ENCODE results near the gene HNRNPA0. TPM values are rescaled to one million over a fixed set of nuclear protein-coding genes. Genes with fewer than 3 reads are reported as not detected.

HNRNPA0 gene
- total and polyA plus RNA-seq, 2 of the 4 experiments (the other 2 are of a cell fraction): 5.2 to 12.2 TPM

- DNase-seq (no peak), ATAC-seq (ENCODE audit: low read depth) (no peak)
- Histone ChIP-seq H2BK20ac (ENCODE audit: low read depth, low read length) (no peak overlapping the region), H2AK9ac (replicated peaks; ENCODE audit: low read depth, low read length, poor library complexity) (peak overlapping the region; percentile 15), H4K20me1 (ENCODE audit: insufficient read depth, low read length) (peaks cover 39% of the 10 kb centered on the region), H2AK5ac (ENCODE audit: low read depth, low read length) (peak overlapping the region; percentile 20; the same call in 1 of the 2 replicates), H3K14ac (replicated peaks; ENCODE audit: low read depth, low read length) (no peak overlapping the region), H3K9me3 (ENCODE audit: control insufficient read depth, insufficient read depth, low read length) (no peaks in the 10 kb centered on the region), H4K91ac (ENCODE audit: insufficient read depth, low read depth, low read length) (peak overlapping the region; percentile 60), H3K4me2 (ENCODE audit: low read depth, low read length) (peak overlapping the region; percentile 53), H2BK5ac (ENCODE audit: low read depth, low read length, poor library complexity, severe bottlenecking) (peak overlapping the region; percentile 30), H3K4ac (ENCODE audit: low read depth, low read length) (peak overlapping the region; percentile 82), H3K23ac (ENCODE audit: low read depth, low read length) (peak overlapping the region; percentile 26), H3K56ac (ENCODE audit: extremely low read depth, insufficient read depth, low read length) (no peak overlapping the region), H3K79me1 (ENCODE audit: low read depth in 1 of 2, low read length in 2 of 2) (peaks cover 7 to 10% of the 10 kb centered on the region in 2 experiments), H2BK15ac (ENCODE audit: low read depth, low read length) (no peak overlapping the region), H3K27ac (ENCODE audit: insufficient read depth, low read length) (peak overlapping the region; percentile 70), H3K18ac (ENCODE audit: low read depth, low read length) (peak overlapping the region; percentile 7; the same call in 1 of the 2 replicates), H2AFZ (replicated peaks; ENCODE audit: low read length, poor library complexity) (peak overlapping the region; percentile 95), H2BK120ac (ENCODE audit: low read depth, low read length) (peak overlapping the region; percentile 12; the same call in 1 of the 2 replicates), H3K4me3 (ENCODE audit: insufficient read depth, low read depth, low read length) (peak overlapping the region; percentile 61), H4K5ac (ENCODE audit: low read depth, low read length) (peak overlapping the region; percentile 62), H3K4me1 (ENCODE audit: control insufficient read depth, insufficient read depth, low read length) (no peaks in the 10 kb centered on the region; the same call in 1 of the 2 replicates), H3K9ac (ENCODE audit: low read depth, low read length) (peak overlapping the region; percentile 40; the same call in 1 of the 2 replicates), H4K8ac (ENCODE audit: low read depth in 2 of 2, low read length in 2 of 2) (peak overlapping the region; percentile 83 to 91), H3K27me3 (ENCODE audit: control insufficient read depth, insufficient read depth, low read length) (no peaks in the 10 kb centered on the region), H3K9me1 (ENCODE audit: insufficient read depth, low read length) (peaks cover under 1% of the 10 kb centered on the region; the same call in 1 of the 2 replicates), H3K36me3 (ENCODE audit: control insufficient read depth, insufficient read depth, low read length) (no peaks in the 10 kb centered on the region; the same call in 1 of the 2 replicates)
- no TSS peak for BruUV-seq (replicated peaks)
- 9% methylated on average over 10 of the region's 36 CpGs; no CpG with 5 or more reads in 1 of the 2 experiments for WGBS, 2 experiments (ENCODE audit: extremely low coverage in 2 of 2, insufficient read length in 1 of 2)
- POLR2A ChIA-PET (ENCODE audit: unreplicated experiment): no interaction called here
- in situ Hi-C loops (cut with MboI; ENCODE audit: low sequenced_read_pairs): loop anchor here (10.0 kb wide), 1 partner anchor 280 kb away; the partner anchor contains the start of gene FAM13B
- intact Hi-C loops (cut with micrococcal nuclease): loop anchor here (2.0 kb wide), 1 partner anchor 278 kb away; the partner anchor contains the start of gene FAM13B
- CTCF ChIA-PET: interaction anchor here (0.9 kb wide), 1 partner anchor 280 kb away, joined by 3 read pairs; no protein-coding TSS in a partner anchor
- dilution Hi-C loops (cut with HindIII; ENCODE audit: low sequenced_read_pairs, unreplicated experiment): no loop called here
- TF ChIP-seq RAD21 (IDR thresholded peaks at IDR 0.05; ENCODE audit: low read length) (no peak), RFX5 (IDR thresholded peaks at IDR 0.05; ENCODE audit: low read depth, low read length) (no peak), USF2 (IDR thresholded peaks at IDR 0.05; ENCODE audit: low read depth, low read length) (no peak), RCOR1 (IDR thresholded peaks at IDR 0.05; ENCODE audit: insufficient replicate concordance, low read length) (no peak), BHLHE40 (IDR thresholded peaks at IDR 0.05; ENCODE audit: low read depth, low read length) (no peak), MXI1 (IDR thresholded peaks at IDR 0.05; ENCODE audit: borderline replicate concordance, low read depth, low read length) (0 out of 2 replicates have a peak, but pooled peaks have one; percentile 1)
- TF ChIP-seq, protein P1, sequence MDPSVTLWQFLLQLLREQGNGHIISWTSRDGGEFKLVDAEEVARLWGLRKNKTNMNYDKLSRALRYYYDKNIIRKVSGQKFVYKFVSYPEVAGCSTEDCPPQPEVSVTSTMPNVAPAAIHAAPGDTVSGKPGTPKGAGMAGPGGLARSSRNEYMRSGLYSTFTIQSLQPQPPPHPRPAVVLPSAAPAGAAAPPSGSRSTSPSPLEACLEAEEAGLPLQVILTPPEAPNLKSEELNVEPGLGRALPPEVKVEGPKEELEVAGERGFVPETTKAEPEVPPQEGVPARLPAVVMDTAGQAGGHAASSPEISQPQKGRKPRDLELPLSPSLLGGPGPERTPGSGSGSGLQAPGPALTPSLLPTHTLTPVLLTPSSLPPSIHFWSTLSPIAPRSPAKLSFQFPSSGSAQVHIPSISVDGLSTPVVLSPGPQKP (IDR thresholded peaks at IDR 0.05; ENCODE audit: borderline replicate concordance, low read depth, low read length): no peak
Measured at GRCh38 chr5:137754961-137755762, 999 bp upstream of the HNRNPA0 start.

All from IMR-90 (cell line).